ENCODE measurements around the gene ANKMY1. TPM values are rescaled to one million over a fixed set of nuclear protein-coding genes. Genes with fewer than 3 reads are reported as not detected.

Gene ANKMY1
- total RNA-seq, 1 experiment from 2014 or later: 28.3 TPM

GRCh38 chr2:240456447-240457222, 101.2 kb downstream of the ANKMY1 start:
- CTCF ChIA-PET: no interaction called here
- no peaks in the 10 kb centered on the region for H3K9me2 ChIP-seq (ENCODE audit: insufficient read depth)
- H3K9ac ChIP-seq (ENCODE audit: low read length): no peak overlapping the region
- no peak overlapping the region for H2AFZ ChIP-seq (ENCODE audit: low read depth, low read length, poor library complexity, severe bottlenecking)
- peaks cover 6 to 19% of the 10 kb centered on the region in 2 experiments for H3K4me1 ChIP-seq (ENCODE audit: control insufficient read depth in 1 of 2, insufficient read depth in 2 of 2, low read length in 2 of 2)
- no peaks in the 10 kb centered on the region for H4K20me1 ChIP-seq (ENCODE audit: insufficient read depth)
- no peak for DNase-seq (ENCODE audit: low read depth, low spot score)
- intact Hi-C loops (cut with micrococcal nuclease): no loop called here
- BruUV-seq (replicated peaks): no TSS peak
- RAD21 ChIA-PET (ENCODE audit: low non-redundant PET in 1 of 2, low total read pairs in 2 of 2, uncharacterized antibody in 2 of 2, unreplicated experiment in 2 of 2): no interaction called here
- H3K79me2 ChIP-seq (ENCODE audit: insufficient read depth, low read length): peaks cover 36% of the 10 kb centered on the region; the same call in 1 of the 2 replicates
- no peaks in the 10 kb centered on the region for H3K9me3 ChIP-seq (ENCODE audit: control insufficient read depth in 1 of 2, insufficient read depth in 1 of 2, low read depth in 1 of 2, low read length in 2 of 2)
- H3K36me3 ChIP-seq (ENCODE audit: control insufficient read depth in 1 of 2, insufficient read depth in 2 of 2, low read length in 2 of 2): no peaks in the 10 kb centered on the region; a peak in 1 of 4 replicates
- H3K4me3 ChIP-seq (replicated peaks in 1 of 2; ENCODE audit: low read depth in 1 of 2, low read length in 2 of 2): no peak overlapping the region
- H3K27ac ChIP-seq (ENCODE audit: low read depth, low read length): no peak overlapping the region
- no peak overlapping the region for H3K4me2 ChIP-seq (ENCODE audit: low read length)
- POLR2A ChIA-PET: no interaction called here
- no peaks in the 10 kb centered on the region for H3K27me3 ChIP-seq (ENCODE audit: insufficient read depth, low read length)
- TF ChIP-seq ZFX (IDR thresholded peaks at IDR 0.05) (no peak), POLR2AphosphoS5 (IDR thresholded peaks at IDR 0.05; ENCODE audit: low read depth, low read length) (no peak), ZNF274 (IDR thresholded peaks at IDR 0.05; ENCODE audit: low read depth, low read length) (no peak), REST (IDR thresholded peaks at IDR 0.05; ENCODE audit: low read depth) (no peak), SRF (IDR thresholded peaks at IDR 0.05; ENCODE audit: low read depth) (no peak), EGR1 (IDR thresholded peaks at IDR 0.05; ENCODE audit: low read depth) (no peak), JUND (IDR thresholded peaks at IDR 0.05) (no peak), SP1 (IDR thresholded peaks at IDR 0.05; ENCODE audit: low read depth) (no peak), EZH2phosphoT487 (IDR thresholded peaks at IDR 0.05; ENCODE audit: borderline replicate concordance) (no peak), CTCF (IDR thresholded peaks at IDR 0.05 in 2 of 3, conservative IDR thresholded peaks at IDR 0.05 in 1 of 3; ENCODE audit: borderline replicate concordance in 1 of 3, insufficient read depth in 1 of 3, low read depth in 2 of 3, low read length in 2 of 3) (no peak), ELF1 (IDR thresholded peaks at IDR 0.05; ENCODE audit: borderline replicate concordance, low read depth) (no peak), CBX3 (IDR thresholded peaks at IDR 0.05; ENCODE audit: low read depth) (no peak), ATF3 (IDR thresholded peaks at IDR 0.05) (no peak)
- ATAC-seq: no peak

Measured in HCT116 (cell line).